ENCODE measurements around the gene CEBPG.

CEBPG gene

GRCh38 chr19:33339016-33339984 is 34.2 kb upstream of the CEBPG start:
- Histone ChIP-seq H4K20me1 (no peaks in the 10 kb centered on the region), H3K4me2 (no peak overlapping the region), H3K36me3 (no peaks in the 10 kb centered on the region), H3K27ac (no peak overlapping the region), H3K4me1 (peaks cover 7% of the 10 kb centered on the region; the same call in 1 of the 2 replicates), H3K9ac (no peak overlapping the region), H3K9me3 (no peaks in the 10 kb centered on the region), H3K27me3 (no peaks in the 10 kb centered on the region), H3K4me3 (no peak overlapping the region)
- TF ChIP-seq Cebpa-rat (IDR thresholded peaks at IDR 0.05), result no peak

- TF ChIP-seq Cebpa-rat (IDR thresholded peaks at IDR 0.05), result no peak
- Histone ChIP-seq H3K4me3 (no peak overlapping the region), H3K27ac (no peak overlapping the region), H4K20me1 (no peaks in the 10 kb centered on the region), H3K9me3 (no peaks in the 10 kb centered on the region), H3K4me1 (peaks cover 7% of the 10 kb centered on the region; the same call in 1 of the 2 replicates), H3K4me2 (no peak overlapping the region), H3K36me3 (no peaks in the 10 kb centered on the region), H3K9ac (no peak overlapping the region), H3K27me3 (no peaks in the 10 kb centered on the region)
Measured at GRCh38 chr19:33340991-33341390, 32.5 kb upstream of the CEBPG start.

GRCh38 chr19:33343301-33343700 is 30.2 kb upstream of the CEBPG start:
- Histone ChIP-seq H3K9ac (no peak overlapping the region), H3K27ac (no peak overlapping the region), H3K4me3 (no peak overlapping the region), H3K27me3 (no peaks in the 10 kb centered on the region), H3K4me1 (peaks cover 7% of the 10 kb centered on the region; the same call in 1 of the 2 replicates), H3K36me3 (no peaks in the 10 kb centered on the region), H3K9me3 (no peaks in the 10 kb centered on the region), H3K4me2 (no peak overlapping the region), H4K20me1 (no peaks in the 10 kb centered on the region)
- TF ChIP-seq Cebpa-rat (IDR thresholded peaks at IDR 0.05), result no peak

- Histone ChIP-seq H3K27ac (no peak overlapping the region), H3K4me3 (no peak overlapping the region), H3K4me2 (0 out of 2 replicates have a peak overlapping the region, but pooled peaks have one; percentile 15), H3K27me3 (no peaks in the 10 kb centered on the region), H4K20me1 (no peaks in the 10 kb centered on the region), H3K9me3 (no peaks in the 10 kb centered on the region), H3K9ac (no peak overlapping the region), H3K36me3 (no peaks in the 10 kb centered on the region), H3K4me1 (peaks cover 7% of the 10 kb centered on the region; the same call in 1 of the 2 replicates)
- TF ChIP-seq Cebpa-rat (IDR thresholded peaks at IDR 0.05), result no peak
Measured at GRCh38 chr19:33343859-33344572, 29.5 kb upstream of the CEBPG start.

GRCh38 chr19:33344573-33344925 is 29.0 kb upstream of the CEBPG start:
- Histone ChIP-seq H3K9ac (no peak overlapping the region), H3K9me3 (no peaks in the 10 kb centered on the region), H3K27me3 (no peaks in the 10 kb centered on the region), H3K4me2 (no peak overlapping the region), H3K4me1 (peaks cover 7% of the 10 kb centered on the region; the same call in 1 of the 2 replicates), H4K20me1 (no peaks in the 10 kb centered on the region), H3K4me3 (no peak overlapping the region), H3K27ac (no peak overlapping the region), H3K36me3 (no peaks in the 10 kb centered on the region)
- no peak for TF ChIP-seq Cebpa-rat (IDR thresholded peaks at IDR 0.05)

- no peak for TF ChIP-seq Cebpa-rat (IDR thresholded peaks at IDR 0.05)
- H3K27me3 ChIP-seq, result no peaks in the 10 kb centered on the region
Measured at GRCh38 chr19:33345163-33345562, 28.3 kb upstream of the CEBPG start.

GRCh38 chr19:33346665-33347064 is 26.8 kb upstream of the CEBPG start:
- Histone ChIP-seq H3K36me3 (no peaks in the 10 kb centered on the region), H3K9ac (no peak overlapping the region), H3K4me3 (no peak overlapping the region), H3K27ac (no peak overlapping the region), H4K20me1 (no peaks in the 10 kb centered on the region), H3K4me1 (peaks cover 7% of the 10 kb centered on the region; the same call in 1 of the 2 replicates), H3K4me2 (no peak overlapping the region), H3K9me3 (no peaks in the 10 kb centered on the region), H3K27me3 (no peaks in the 10 kb centered on the region)
- no peak for TF ChIP-seq Cebpa-rat (IDR thresholded peaks at IDR 0.05)

More at GRCh38 chr19:33345163-33345562, 28.3 kb upstream of the CEBPG start:
- Histone ChIP-seq H3K9me3 (no peaks in the 10 kb centered on the region), H3K9ac (no peak overlapping the region), H3K36me3 (no peaks in the 10 kb centered on the region), H3K4me2 (no peak overlapping the region), H4K20me1 (no peaks in the 10 kb centered on the region), H3K4me1 (peaks cover 7% of the 10 kb centered on the region; the same call in 1 of the 2 replicates), H3K27ac (no peak overlapping the region), H3K4me3 (no peak overlapping the region)

- no peak for TF ChIP-seq Cebpa-rat (IDR thresholded peaks at IDR 0.05)
- Histone ChIP-seq H3K4me2 (no peak overlapping the region), H3K27me3 (no peaks in the 10 kb centered on the region), H3K27ac (no peak overlapping the region), H3K9ac (no peak overlapping the region), H3K4me3 (no peak overlapping the region), H3K9me3 (no peaks in the 10 kb centered on the region), H3K36me3 (no peaks in the 10 kb centered on the region), H3K4me1 (peaks cover 7% of the 10 kb centered on the region; the same call in 1 of the 2 replicates), H4K20me1 (no peaks in the 10 kb centered on the region)
Measured at GRCh38 chr19:33347300-33347699, 26.2 kb upstream of the CEBPG start.

- H3K4me2 ChIP-seq, result no peak overlapping the region
- H3K27me3 ChIP-seq, result no peaks in the 10 kb centered on the region
- no peak overlapping the region for H3K9ac ChIP-seq
Measured at GRCh38 chr19:33348301-33349010, 25.1 kb upstream of the CEBPG start.

More at GRCh38 chr19:33348301-33349010, 25.1 kb upstream of the CEBPG start:
- TF ChIP-seq Cebpa-rat (IDR thresholded peaks at IDR 0.05), result no peak
- no peak overlapping the region for H3K27ac ChIP-seq
- H4K20me1 ChIP-seq, result no peaks in the 10 kb centered on the region
- H3K4me1 ChIP-seq, result peaks cover 7% of the 10 kb centered on the region; the same call in 1 of the 2 replicates
- H3K36me3 ChIP-seq, result no peaks in the 10 kb centered on the region
- H3K4me3 ChIP-seq, result no peak overlapping the region
- H3K9me3 ChIP-seq, result no peaks in the 10 kb centered on the region

All from BLaER1 (cell line).